BJ (cell line): ENCODE results near the gene RNF145. TPM values are rescaled to one million over a fixed set of nuclear protein-coding genes. Genes with fewer than 3 reads are reported as not detected.
A peak's percentile ranks its signal among the peaks of the same experiment; 100 is the strongest.

Source experiments
- CTCF ChIA-PET: fragments of 350-600 bp; formaldehyde crosslinking; extraction: SDS; loops from one replicate; lab custom pipeline; 2021; ENCODE audit warnings: antibody characterized with exemption, inconsistent platforms; lab: Yijun Ruan, JAX
- POLR2A ChIA-PET: fragments of 300-600 bp; sonication (Branson Sonifier 250); formaldehyde crosslinking; extraction: SDS; loops from one replicate; lab custom pipeline; 2021; ENCODE audit warnings: antibody characterized with exemption; lab: Charles Lee
- DNase-seq: peaks from one replicate; pipeline ENCODE4 v3.0.0-alpha.2; 2011; ENCODE audit warnings: low read depth
- H3K27me3 ChIP-seq: 2 replicates; pipeline ENCODE4 v1.6.0; 2011; ENCODE audit warnings: low read length; ENCODE audit not compliant: control insufficient read depth, insufficient read depth
- H3K36me3 ChIP-seq: 2 replicates; pipeline ENCODE4 v1.5.1; 2011; ENCODE audit warnings: low read length; ENCODE audit not compliant: control insufficient read depth, insufficient read depth
- H3K4me3 ChIP-seq: 2 replicates; pipeline ENCODE4 v1.5.1; 2011; ENCODE audit warnings: low read depth, mild to moderate bottlenecking, control low read depth, low read length
- CTCF ChIP-seq: IDR thresholded peaks from 2 replicates; pipeline ENCODE4 v1.5.1; 2011; ENCODE audit warnings: low read depth, mild to moderate bottlenecking, control low read depth, inconsistent platforms, low read length, moderate library complexity; ENCODE audit not compliant: insufficient read depth
- polyA minus RNA-seq: library from RNA; depleted of rRNA, polyadenylated mRNA; stranded (reverse); fragments of >200 nt; gene quantifications from 2 replicates; pipeline ENCODE4 v1.2.3, GENCODE V29; 2011; rRNA and poly(A)+ RNA removed
- polyA plus RNA-seq: library from polyadenylated mRNA; depleted of rRNA; stranded (reverse); fragments of >200 nt; gene quantifications from 2 replicates; pipeline ENCODE4 v1.2.3, GENCODE V29; 2011; rRNA removed

The RNF145 gene
- polyA plus RNA-seq (27.9 and 34.7 TPM in 2 replicates), polyA minus RNA-seq (17.6 and 20.9 TPM in 2 replicates)

GRCh38 chr5:159209438-159210209, at the start of gene RNF145:
TSS of gene RNF145 (minus strand) at chr5:159209553. CDS start at chr5:159203617, 5,936 bp downstream.
- POLR2A ChIA-PET = no interaction called here
- DNase-seq = peak; percentile 27
- CTCF ChIA-PET = interaction anchor here (1.0 kb wide), 1 partner anchor 53 kb away, joined by 3 read pairs; no protein-coding TSS in a partner anchor
- no peaks in the 10 kb centered on the region for H3K36me3 ChIP-seq
- peak within 1 kb of the TSS; percentile 64 for H3K4me3 ChIP-seq
- H3K27me3 ChIP-seq = no peaks in the 10 kb centered on the region
- TF ChIP-seq CTCF = no peak

GRCh38 chr5:159258361-159258760, 49.0 kb upstream of the RNF145 start:
- no peak overlapping the region for H3K4me3 ChIP-seq
- ChIA-PET POLR2A (no interaction called here), CTCF (interaction anchor here (1.4 to 1.7 kb wide), 2 partner anchors 11 to 102 kb away, joined by 3 to 5 read pairs; no protein-coding TSS in a partner anchor)
- no peak for TF ChIP-seq CTCF
- H3K27me3 ChIP-seq = no peaks in the 10 kb centered on the region
- DNase-seq = no peak
- no peaks in the 10 kb centered on the region for H3K36me3 ChIP-seq

- Histone ChIP-seq H3K4me3 (no peak overlapping the region), H3K36me3 (no peaks in the 10 kb centered on the region), H3K27me3 (no peaks in the 10 kb centered on the region)
- no peak for TF ChIP-seq CTCF
- ChIA-PET POLR2A (no interaction called here), CTCF (interaction anchor here (0.6 to 1.4 kb wide), 2 partner anchors 10 to 483 kb away, joined by 4 to 5 read pairs; no protein-coding TSS in a partner anchor)
- DNase-seq = no peak
These were observed 48.4 kb upstream of the RNF145 start for GRCh38 chr5:159257629-159258283.

- H3K4me3 ChIP-seq = no peak overlapping the region
- CTCF ChIA-PET = interaction anchor here (0.6 to 1.4 kb wide), 2 partner anchors 10 to 484 kb away, joined by 4 to 5 read pairs; no protein-coding TSS in a partner anchor
- H3K27me3 ChIP-seq = no peaks in the 10 kb centered on the region
- H3K36me3 ChIP-seq = no peaks in the 10 kb centered on the region
- POLR2A ChIA-PET = no interaction called here
- no peak for DNase-seq
- no peak for TF ChIP-seq CTCF
These were observed 47.7 kb upstream of the RNF145 start for GRCh38 chr5:159257007-159257406.

GRCh38 chr5:159252195-159252594, 42.8 kb upstream of the RNF145 start:
- Histone ChIP-seq H3K4me3 (no peak overlapping the region), H3K27me3 (no peaks in the 10 kb centered on the region), H3K36me3 (no peaks in the 10 kb centered on the region)
- no peak for DNase-seq
- no peak for TF ChIP-seq CTCF
- CTCF ChIA-PET = interaction anchor here (1.1 kb wide), 1 partner anchor 21 kb away, joined by 3 read pairs; no protein-coding TSS in a partner anchor
- POLR2A ChIA-PET = no interaction called here
